ENCODE results near the gene DYRK1B.

The DYRK1B gene

GRCh38 chr19:39852882-39853281 lies 18.9 kb upstream of the DYRK1B start:
- no peak for DNase-seq (ENCODE audit: low read depth)

- DNase-seq (ENCODE audit: low read depth): no peak
These were observed 16.9 kb upstream of the DYRK1B start for GRCh38 chr19:39850892-39851291.

GRCh38 chr19:39848392-39848791 lies 14.4 kb upstream of the DYRK1B start:
- DNase-seq (ENCODE audit: low read depth): no peak

GRCh38 chr19:39847525-39847924 lies 13.6 kb upstream of the DYRK1B start:
- DNase-seq (ENCODE audit: low read depth): no peak

GRCh38 chr19:39846678-39847486 lies 12.9 kb upstream of the DYRK1B start:
- no peak for DNase-seq (ENCODE audit: low read depth)

GRCh38 chr19:39845933-39846677 lies 12.1 kb upstream of the DYRK1B start, which contains the start of gene FBL:
TSS of gene FBL (minus strand) at chr19:39846379. CDS start at chr19:39846300, 79 bp downstream.
- DNase-seq (ENCODE audit: low read depth): peak; percentile 51

- DNase-seq (ENCODE audit: low read depth): no peak
These were observed 11.6 kb upstream of the DYRK1B start for GRCh38 chr19:39845584-39845932.

- DNase-seq (ENCODE audit: low read depth): no peak
These were observed 11.2 kb upstream of the DYRK1B start for GRCh38 chr19:39845172-39845571.

GRCh38 chr19:39843919-39844793 lies 10.2 kb upstream of the DYRK1B start:
- no peak for DNase-seq (ENCODE audit: low read depth)

GRCh38 chr19:39842693-39843435 lies 8.9 kb upstream of the DYRK1B start:
- DNase-seq (ENCODE audit: low read depth): no peak

- DNase-seq (ENCODE audit: low read depth): no peak
These were observed 7.1 kb upstream of the DYRK1B start for GRCh38 chr19:39841041-39841440.

- DNase-seq (ENCODE audit: low read depth): no peak
These were observed 6.5 kb upstream of the DYRK1B start for GRCh38 chr19:39840492-39840891.

GRCh38 chr19:39839678-39840327 lies 5.8 kb upstream of the DYRK1B start:
- DNase-seq (ENCODE audit: low read depth): no peak

GRCh38 chr19:39838569-39838968 lies 4.6 kb upstream of the DYRK1B start:
- DNase-seq (ENCODE audit: low read depth): no peak

GRCh38 chr19:39837978-39838377 lies 4.0 kb upstream of the DYRK1B start:
- no peak for DNase-seq (ENCODE audit: low read depth)

GRCh38 chr19:39834287-39834841 lies 402 bp upstream of the DYRK1B start:
- no peak for DNase-seq (ENCODE audit: low read depth)

- no peak for DNase-seq (ENCODE audit: low read depth)
These were observed 850 bp downstream of the DYRK1B start for GRCh38 chr19:39833160-39833463.

GRCh38 chr19:39832341-39833083 lies 1.4 kb downstream of the DYRK1B start:
- no peak for DNase-seq (ENCODE audit: low read depth)

- DNase-seq (ENCODE audit: low read depth): no peak
These were observed 2.3 kb downstream of the DYRK1B start for GRCh38 chr19:39831679-39832078.

GRCh38 chr19:39830847-39831246 lies 3.1 kb downstream of the DYRK1B start:
- no peak for DNase-seq (ENCODE audit: low read depth)
